HG02798 (cell line): ENCODE results near the gene PRPF8.

Experiments
- ATAC-seq: cut with Tn5 transposase; IDR thresholded peaks from one replicate; pipeline ENCODE4 v1.9.1; 2021; ENCODE audit warnings: mild to moderate bottlenecking; ENCODE audit not compliant: unreplicated experiment, poor library complexity

PRPF8 gene

DNA sequence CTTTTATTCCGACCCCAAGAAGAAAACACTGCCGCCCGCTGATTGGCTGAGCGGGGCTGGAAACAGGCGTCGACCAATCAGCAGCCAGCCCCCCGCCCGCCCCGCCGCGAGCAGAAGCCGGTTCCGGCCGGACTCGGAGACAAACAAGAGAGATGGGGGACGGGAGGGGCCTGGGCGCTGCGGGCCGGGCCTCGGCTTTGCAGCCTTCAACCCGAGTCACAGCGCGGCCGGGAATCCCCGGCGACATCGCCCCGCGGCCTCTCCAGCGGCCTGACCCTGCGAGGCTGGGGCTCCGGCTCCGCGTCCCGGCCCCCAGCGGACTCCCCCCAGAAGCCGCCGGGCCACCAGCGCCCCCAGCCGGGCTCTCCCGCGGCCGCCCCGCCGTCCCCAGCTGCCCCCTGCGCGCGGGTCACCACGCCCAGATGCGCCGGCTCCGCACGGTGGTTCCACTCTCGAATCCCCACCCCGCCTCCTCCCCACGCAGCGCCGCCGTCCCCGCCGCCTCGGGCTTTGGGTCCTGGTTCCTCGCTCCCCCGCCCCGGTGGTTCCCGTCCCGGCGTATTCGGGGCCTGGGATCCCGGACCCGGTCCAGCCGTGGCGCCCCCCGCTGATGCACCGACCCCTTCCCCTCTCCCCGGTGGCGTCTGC is 55.7 kb downstream of the PRPF8 start:
- peak; percentile 66 for ATAC-seq

- peak; percentile 55 for ATAC-seq
Observed at GRCh38 chr17:1627982-1628855, 56.4 kb downstream of the PRPF8 start, which contains the start of gene SLC43A2. TSS of gene SLC43A2 (minus strand) at chr17:1628834. CDS start at chr17:1627874, 960 bp downstream.

DNA sequence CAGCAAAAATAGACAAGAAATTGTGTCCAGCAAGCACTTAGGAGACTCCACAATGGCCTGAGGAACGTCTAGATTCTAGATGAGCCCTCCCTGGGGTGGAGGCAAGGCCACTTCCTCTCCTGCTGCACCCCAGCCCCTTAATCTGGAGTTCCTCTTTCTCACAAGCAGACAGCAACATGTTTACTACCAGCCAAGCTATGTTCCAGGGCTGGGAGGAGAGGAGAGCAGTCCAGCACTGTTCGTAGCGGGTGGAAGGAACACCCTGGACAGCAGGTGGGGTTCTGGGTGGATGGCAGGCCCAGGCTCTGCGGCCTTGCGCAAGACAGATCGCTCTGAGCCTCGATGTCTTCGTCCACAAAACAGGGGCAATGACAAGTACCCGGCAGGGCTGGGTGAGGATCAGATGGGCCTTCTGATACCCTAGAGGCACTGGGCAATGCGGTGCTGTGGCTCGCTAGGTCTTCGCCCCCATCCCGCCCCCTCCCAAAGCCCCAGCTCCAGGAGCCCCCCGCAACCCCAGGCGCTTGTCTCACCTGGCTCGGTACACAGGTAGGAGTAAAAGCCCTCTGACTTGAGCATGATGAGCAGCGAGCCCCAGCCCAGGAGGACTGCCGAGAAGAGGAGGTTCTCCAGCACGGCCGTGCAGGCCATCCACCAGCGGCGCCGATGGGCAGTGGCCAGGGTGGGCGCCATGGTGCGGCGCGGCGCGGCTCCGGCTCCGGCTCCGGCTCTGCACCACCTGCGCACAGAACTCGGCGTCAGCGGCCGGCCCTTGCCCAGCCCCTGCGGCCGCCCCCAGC is 57.3 kb downstream of the PRPF8 start:
- ATAC-seq: no peak

DNA sequence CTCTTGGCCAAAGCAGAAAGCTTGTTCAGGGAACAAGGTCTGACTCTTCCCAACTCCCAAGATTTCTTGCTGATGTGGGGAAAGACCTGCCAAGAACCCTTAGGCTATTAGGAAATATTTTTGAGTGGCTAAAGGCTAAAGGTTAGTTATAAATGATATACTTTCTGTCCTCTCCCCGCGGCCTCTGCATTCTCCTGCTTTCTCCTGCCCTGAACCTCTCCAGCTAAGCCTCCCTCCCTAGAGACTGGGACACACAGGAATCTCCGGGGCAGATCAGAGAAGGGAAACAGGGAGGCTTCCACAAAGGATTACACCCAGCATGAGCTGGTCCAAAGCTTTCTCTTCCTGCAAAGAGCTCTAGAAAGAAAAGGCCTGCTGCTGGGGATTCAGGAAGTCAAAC is 58.3 kb downstream of the PRPF8 start:
- no peak for ATAC-seq

- no peak for ATAC-seq
Observed at GRCh38 chr17:1625581-1625980, 59.1 kb downstream of the PRPF8 start.

GRCh38 chr17:1625053-1625452 is 59.6 kb downstream of the PRPF8 start:
- ATAC-seq: no peak

- no peak for ATAC-seq
Observed at GRCh38 chr17:1624650-1625049, 60.0 kb downstream of the PRPF8 start.

DNA sequence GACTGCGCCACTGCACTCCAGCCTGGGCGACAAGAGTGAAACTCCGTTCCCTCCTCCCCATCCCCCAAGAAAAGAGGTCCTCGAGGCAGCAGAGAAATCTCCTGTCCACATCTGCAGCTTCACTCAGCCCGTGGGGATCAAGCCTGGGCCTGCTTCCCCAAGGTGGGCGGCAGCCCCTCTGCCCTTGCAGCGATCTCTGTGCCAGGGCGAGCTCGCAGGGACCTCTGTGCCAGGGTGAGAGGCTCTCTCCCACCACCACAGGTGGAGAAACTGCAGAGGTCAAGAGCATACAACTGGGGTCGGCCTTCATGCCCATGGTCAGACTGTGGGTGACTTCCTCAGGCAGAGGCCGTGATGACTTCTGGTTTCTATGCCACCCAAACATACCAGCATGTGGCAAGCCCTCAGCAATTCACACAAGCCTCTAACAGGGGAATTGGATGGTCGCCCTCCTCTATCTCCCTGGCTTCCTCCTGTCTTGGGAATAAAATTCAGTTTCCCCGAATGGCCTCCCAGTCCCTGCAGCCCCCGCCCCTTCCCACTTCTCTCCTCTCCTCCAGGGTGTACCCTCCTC is 61.5 kb downstream of the PRPF8 start:
- no peak for ATAC-seq

DNA sequence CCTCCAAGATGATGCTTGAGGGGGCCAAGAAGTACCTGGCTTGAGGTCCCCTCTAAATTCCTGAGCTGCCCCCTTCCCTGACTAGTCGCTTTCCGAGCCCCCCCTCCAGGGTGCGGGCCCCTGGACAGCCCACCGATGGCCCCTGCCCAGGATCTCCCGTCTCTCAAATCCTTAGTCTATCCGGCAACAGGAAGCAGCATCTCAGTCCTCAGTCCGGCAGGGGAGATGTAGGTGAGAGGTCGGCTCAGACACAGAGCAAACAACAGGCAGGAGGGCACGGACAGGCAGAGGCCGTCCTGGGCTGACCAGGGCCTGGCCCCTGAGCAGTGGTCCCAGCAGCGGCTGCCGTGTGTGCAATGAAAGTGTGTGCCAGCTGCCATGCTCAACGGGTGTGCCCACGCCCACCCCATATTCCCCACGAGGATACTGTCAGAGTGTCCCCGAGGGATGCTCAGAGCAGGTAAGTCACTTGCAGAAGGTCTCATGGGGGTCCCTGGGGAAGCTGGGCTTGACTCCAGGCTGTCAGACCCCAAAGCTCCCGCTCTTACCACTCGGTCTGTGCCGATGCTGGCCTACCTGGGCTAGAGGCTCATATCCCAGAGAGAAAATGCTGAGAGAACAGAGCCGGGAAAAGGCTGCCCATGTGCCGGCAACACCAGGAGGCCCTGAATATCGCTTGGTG is 63.3 kb downstream of the PRPF8 start:
- no peak for ATAC-seq

DNA sequence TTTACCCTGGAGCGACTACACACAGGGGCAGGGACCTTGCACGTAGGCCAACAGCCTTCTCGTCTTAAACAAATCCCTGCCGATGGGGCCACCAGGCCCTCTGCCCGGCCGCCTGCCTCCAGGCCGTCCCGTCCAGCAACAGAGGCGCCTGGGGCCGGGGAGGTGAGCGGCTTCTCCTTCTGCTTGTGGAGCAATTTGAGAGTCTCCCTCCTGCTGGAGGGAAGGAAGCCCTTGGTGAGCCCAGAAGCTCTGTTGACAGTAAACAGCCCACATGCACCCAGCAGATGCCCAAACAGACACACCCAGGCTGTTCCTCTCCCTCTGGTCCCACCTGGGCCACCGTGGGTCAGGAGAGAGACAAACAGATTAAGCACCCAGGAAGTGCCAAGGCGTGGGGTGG is 64.2 kb downstream of the PRPF8 start:
- ATAC-seq: no peak

GRCh38 chr17:1617620-1618174 is 67.0 kb downstream of the PRPF8 start:
- ATAC-seq: no peak

DNA sequence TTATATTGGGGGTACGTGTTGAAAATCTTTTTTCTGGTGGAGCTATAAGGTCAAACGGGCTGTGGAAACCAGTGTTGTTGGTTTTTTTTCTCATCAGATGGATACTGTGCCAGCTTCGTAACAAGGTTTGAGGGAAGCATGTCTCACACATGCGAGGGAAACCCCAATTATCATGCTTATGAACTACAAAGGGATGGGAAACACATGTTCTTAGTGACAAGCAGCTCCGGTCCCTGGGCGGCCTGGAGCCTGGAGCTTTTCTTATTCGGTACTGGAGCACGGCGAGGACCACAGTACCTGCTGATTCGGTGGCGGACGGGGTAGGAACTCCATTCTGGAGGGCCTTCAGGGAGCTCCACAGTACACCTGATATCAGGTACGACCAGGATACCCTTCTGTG is 68.6 kb downstream of the PRPF8 start:
- no peak for ATAC-seq

DNA sequence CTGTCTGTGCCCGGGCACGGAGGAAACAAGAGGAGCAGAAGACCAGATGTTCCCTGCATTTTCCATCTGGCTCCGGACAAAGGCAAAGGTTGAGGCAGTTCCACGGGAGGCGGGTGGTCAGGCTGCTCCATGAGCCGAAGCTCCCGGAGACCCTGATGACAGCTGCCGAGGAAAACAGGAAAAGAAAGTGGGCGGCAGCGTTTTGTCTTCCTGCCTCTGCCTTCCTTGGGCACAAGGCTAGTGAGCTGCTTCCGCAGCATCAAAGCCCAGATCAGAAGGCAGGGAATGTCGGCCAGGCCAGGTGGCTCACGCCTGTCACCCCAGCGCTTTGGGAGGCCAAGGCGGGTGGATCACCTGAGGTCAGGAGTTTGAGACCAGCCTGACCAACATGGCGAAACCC is 72.3 kb downstream of the PRPF8 start:
- no peak for ATAC-seq

DNA sequence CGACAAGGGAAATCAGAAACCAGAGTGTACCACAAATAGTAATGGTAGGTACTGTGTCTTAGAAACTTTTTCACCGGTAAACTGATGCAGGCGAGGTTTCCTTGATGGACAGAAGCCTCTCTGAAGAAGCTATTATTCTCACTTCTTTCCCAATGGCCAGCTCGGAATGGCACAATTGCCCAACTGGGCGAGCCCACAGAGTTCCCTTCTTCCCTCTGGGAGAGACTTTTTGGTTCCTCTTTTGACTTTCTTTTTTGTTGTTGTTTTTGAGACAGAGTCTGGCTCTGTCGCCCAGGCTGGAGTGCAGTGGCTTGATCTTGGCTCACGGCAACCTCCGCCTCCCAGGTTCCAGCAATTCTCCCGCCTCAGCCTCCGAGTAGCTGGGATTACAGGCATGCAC is 73.0 kb downstream of the PRPF8 start:
- no peak for ATAC-seq

DNA sequence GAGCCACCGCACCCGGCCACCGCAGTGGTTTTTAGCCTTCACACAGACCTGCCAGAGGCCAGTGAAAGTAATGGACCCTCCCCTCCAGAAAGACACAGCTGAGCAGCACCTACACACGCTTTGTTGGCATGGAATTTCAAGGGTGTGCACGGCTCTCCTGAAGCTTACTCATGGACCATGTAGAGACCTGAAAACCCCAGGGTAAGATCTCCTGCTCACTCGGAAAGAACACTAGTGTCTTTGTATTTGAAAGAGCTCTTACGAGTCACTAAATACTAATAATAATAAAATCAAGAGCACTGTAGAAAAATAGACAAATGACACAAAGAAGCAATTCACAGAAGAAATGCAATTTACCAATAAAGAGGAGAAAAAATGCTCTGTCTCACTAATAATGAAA is 76.0 kb downstream of the PRPF8 start:
- ATAC-seq: no peak

DNA sequence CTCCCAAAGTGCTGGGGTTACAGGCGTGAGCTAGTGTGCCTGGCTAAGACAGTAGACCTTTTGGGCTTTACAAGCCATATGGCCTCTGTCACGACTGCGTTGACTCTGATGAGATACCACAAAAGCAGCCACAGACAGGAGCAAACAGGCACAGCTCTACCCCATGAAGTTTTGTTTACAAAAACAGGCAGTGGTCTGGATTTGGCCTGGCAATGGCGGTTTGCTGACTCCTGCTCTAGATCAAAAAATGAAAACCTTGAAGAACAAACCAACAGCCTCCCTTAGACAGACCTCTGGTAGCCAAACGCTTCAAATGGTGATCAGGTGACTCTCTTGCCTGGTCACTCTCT is 76.7 kb downstream of the PRPF8 start:
- ATAC-seq: peak; percentile 8

DNA sequence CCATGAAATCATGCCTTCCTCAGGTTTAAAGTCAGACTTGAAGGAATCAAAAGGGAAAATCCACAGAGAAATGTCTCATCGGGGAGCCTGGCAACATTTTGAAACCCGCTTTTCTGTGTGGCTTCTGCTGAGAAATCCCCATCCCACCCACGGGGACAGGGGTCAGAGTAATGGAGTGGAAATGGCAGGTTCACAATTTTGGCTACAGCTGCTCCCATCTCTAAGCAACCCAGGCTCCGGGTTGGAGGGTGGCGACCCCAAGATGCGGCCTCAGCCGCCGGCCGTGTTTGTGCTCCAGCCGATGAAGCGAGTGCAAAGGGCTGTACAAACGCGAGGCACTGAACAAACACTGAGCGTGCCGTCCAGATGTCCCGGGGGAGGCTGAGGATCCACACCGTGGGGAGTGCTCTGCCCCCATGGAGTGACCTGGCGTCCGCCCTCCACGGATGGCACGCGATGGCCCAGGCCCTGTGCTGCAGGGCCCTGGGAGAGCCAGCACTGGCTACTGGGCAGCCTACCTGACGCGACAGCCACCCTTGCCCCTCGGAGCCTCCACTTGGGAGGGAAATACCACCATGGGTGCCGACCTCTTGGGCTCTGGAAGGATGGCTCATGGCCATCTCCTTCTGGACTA is 78.2 kb downstream of the PRPF8 start:
- peak; percentile 39 for ATAC-seq

GRCh38 chr17:1605681-1606351 is 78.9 kb downstream of the PRPF8 start:
- ATAC-seq: no peak
